Tibial nerve (tissue), 4 donors: ENCODE results near the gene PHRF1.

Source experiments
- EP300 ChIP-seq, 2 donors: sonication (generic); formaldehyde crosslinking; IDR thresholded peaks; one replicate each; pipeline ENCODE4 v1.6.1; 2017; ENCODE audit warnings: antibody characterized with exemption in 2 of 2, mild to moderate bottlenecking in 1 of 2
- POLR2A ChIP-seq, 2 donors: fragments of 450-650 bp; IDR thresholded peaks; one replicate each; pipeline ENCODE4 v1.6.1; 2017; ENCODE audit warnings: antibody characterized with exemption in 2 of 2, mild to moderate bottlenecking in 2 of 2, moderate library complexity in 2 of 2
- TF ChIP-seq, protein P1 (sequence below), 5 experiments: fragments of 200-600 bp in 3 of 5; fragments of 450-650 bp in 2 of 5; sonication (generic) in 3 of 5; IDR thresholded peaks; one replicate each; pipeline ENCODE4 v1.5.1; 2016 to 2019; ENCODE audit warnings: antibody characterized with exemption in 5 of 5, mild to moderate bottlenecking in 3 of 5, moderate library complexity in 2 of 5

DNA sequence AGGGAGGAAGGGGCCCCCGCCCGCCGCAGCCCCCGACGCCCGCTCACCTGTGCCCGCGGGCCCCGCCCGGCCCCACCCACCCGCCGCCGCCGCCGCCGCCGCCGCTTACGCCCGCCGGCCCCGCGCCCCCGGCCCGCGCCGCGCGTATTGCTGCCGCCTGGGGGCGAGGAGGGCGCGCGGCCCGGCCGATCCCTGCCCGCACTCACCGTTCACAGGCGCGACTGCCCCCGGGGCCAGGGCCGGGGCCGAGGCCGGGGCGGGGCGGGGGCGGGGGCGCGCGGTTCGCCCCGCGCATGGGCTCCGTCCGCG lies 41.1 kb upstream of the PHRF1 start:
- no peak for TF ChIP-seq POLR2A (IDR thresholded peaks at IDR 0.05)
- TF ChIP-seq, protein P1, sequence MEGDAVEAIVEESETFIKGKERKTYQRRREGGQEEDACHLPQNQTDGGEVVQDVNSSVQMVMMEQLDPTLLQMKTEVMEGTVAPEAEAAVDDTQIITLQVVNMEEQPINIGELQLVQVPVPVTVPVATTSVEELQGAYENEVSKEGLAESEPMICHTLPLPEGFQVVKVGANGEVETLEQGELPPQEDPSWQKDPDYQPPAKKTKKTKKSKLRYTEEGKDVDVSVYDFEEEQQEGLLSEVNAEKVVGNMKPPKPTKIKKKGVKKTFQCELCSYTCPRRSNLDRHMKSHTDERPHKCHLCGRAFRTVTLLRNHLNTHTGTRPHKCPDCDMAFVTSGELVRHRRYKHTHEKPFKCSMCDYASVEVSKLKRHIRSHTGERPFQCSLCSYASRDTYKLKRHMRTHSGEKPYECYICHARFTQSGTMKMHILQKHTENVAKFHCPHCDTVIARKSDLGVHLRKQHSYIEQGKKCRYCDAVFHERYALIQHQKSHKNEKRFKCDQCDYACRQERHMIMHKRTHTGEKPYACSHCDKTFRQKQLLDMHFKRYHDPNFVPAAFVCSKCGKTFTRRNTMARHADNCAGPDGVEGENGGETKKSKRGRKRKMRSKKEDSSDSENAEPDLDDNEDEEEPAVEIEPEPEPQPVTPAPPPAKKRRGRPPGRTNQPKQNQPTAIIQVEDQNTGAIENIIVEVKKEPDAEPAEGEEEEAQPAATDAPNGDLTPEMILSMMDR (IDR thresholded peaks at IDR 0.05) = no peak
- no peak for TF ChIP-seq EP300 (IDR thresholded peaks at IDR 0.05)
